Measurements from ENCODE around the gene ZFPM1. TPM values are rescaled to one million over a fixed set of nuclear protein-coding genes. Genes with fewer than 3 reads are reported as not detected.

ZFPM1 gene
- total RNA-seq, 1 experiment from 2014 or later = 3.9 TPM

GRCh38 chr16:88491560-88492310 is 38.7 kb downstream of the ZFPM1 start:
- ChIA-PET POLR2A (no interaction called here), CTCF (no interaction called here)
- DNase-seq (ENCODE audit: low read depth, low spot score) (no peak), ATAC-seq (no peak)
- H3K9me3 ChIP-seq (ENCODE audit: control insufficient read depth, insufficient read depth, low read depth, low read length) = no peaks in the 10 kb centered on the region
- no peak for TF ChIP-seq CTCF (IDR thresholded peaks at IDR 0.05)
- no peak for TF ChIP-seq SIN3A (IDR thresholded peaks at IDR 0.05; ENCODE audit: borderline replicate concordance, insufficient read depth, low read depth, low read length)
- TF ChIP-seq REST (IDR thresholded peaks at IDR 0.05; ENCODE audit: insufficient read depth in 1 of 2, low read depth in 2 of 2, low read length in 1 of 2) = no peak
- no peak for TF ChIP-seq POLR2AphosphoS5 (IDR thresholded peaks at IDR 0.05; ENCODE audit: low read depth, low read length)
- TF ChIP-seq TCF7L2 (IDR thresholded peaks at IDR 0.05; ENCODE audit: low read depth, low read length) = no peak
- no peaks in the 10 kb centered on the region for H3K36me3 ChIP-seq (ENCODE audit: control insufficient read depth, insufficient read depth, low read length)
- H3K4me1 ChIP-seq (ENCODE audit: control insufficient read depth, insufficient read depth, low read length) = no peaks in the 10 kb centered on the region
- intact Hi-C loops (cut with micrococcal nuclease; ENCODE audit: unreplicated experiment) = no loop called here
- in situ Hi-C loops (cut with HindIII; ENCODE audit: low pct_unique_long_range_greater_than_20kb, low sequenced_read_pairs) = no loop called here
- no TSS peak for BruUV-seq (replicated peaks)
- H3K4me3 ChIP-seq (ENCODE audit: low read depth in 2 of 2, low read length in 2 of 2) = no peak overlapping the region
- no peak overlapping the region for H3K27ac ChIP-seq (ENCODE audit: low read length)
- H3K27me3 ChIP-seq (ENCODE audit: control insufficient read depth, insufficient read depth, low read length) = no peaks in the 10 kb centered on the region

- ATAC-seq (no peak), DNase-seq (ENCODE audit: low read depth, low spot score) (no peak)
- CTCF ChIA-PET = interaction anchor here (0.7 kb wide), 1 partner anchor 1390 kb away, joined by 3 read pairs; no protein-coding TSS in a partner anchor
- BruUV-seq (replicated peaks) = no TSS peak
- POLR2A ChIA-PET = no interaction called here
- Histone ChIP-seq H3K4me1 (ENCODE audit: control insufficient read depth, insufficient read depth, low read length) (no peaks in the 10 kb centered on the region), H3K27me3 (ENCODE audit: control insufficient read depth, insufficient read depth, low read length) (no peaks in the 10 kb centered on the region), H3K9me3 (ENCODE audit: control insufficient read depth, insufficient read depth, low read depth, low read length) (no peaks in the 10 kb centered on the region), H3K4me3 (ENCODE audit: low read depth in 2 of 2, low read length in 2 of 2) (no peak overlapping the region), H3K27ac (ENCODE audit: low read length) (no peak overlapping the region), H3K36me3 (ENCODE audit: control insufficient read depth, insufficient read depth, low read length) (no peaks in the 10 kb centered on the region)
- no peak for TF ChIP-seq TCF7L2 (IDR thresholded peaks at IDR 0.05; ENCODE audit: low read depth, low read length)
- TF ChIP-seq SIN3A (IDR thresholded peaks at IDR 0.05; ENCODE audit: borderline replicate concordance, insufficient read depth, low read depth, low read length) = no peak
- no peak for TF ChIP-seq REST (IDR thresholded peaks at IDR 0.05; ENCODE audit: insufficient read depth in 1 of 2, low read depth in 2 of 2, low read length in 1 of 2)
- no peak for TF ChIP-seq CTCF (IDR thresholded peaks at IDR 0.05)
- no peak for TF ChIP-seq POLR2AphosphoS5 (IDR thresholded peaks at IDR 0.05; ENCODE audit: low read depth, low read length)
- in situ Hi-C loops (cut with HindIII; ENCODE audit: low pct_unique_long_range_greater_than_20kb, low sequenced_read_pairs) = no loop called here
- intact Hi-C loops (cut with micrococcal nuclease; ENCODE audit: unreplicated experiment) = no loop called here
Observed at GRCh38 chr16:88493879-88494278, 40.8 kb downstream of the ZFPM1 start.

All from Panc1 (cell line).